SIG-M5 (cell line): ENCODE data around the gene OLIG1.

Source experiments
- DNase-seq: peaks from one replicate; lab custom pipeline; 2025; lab: John Stamatoyannopoulos, UW

The OLIG1 gene

DNA sequence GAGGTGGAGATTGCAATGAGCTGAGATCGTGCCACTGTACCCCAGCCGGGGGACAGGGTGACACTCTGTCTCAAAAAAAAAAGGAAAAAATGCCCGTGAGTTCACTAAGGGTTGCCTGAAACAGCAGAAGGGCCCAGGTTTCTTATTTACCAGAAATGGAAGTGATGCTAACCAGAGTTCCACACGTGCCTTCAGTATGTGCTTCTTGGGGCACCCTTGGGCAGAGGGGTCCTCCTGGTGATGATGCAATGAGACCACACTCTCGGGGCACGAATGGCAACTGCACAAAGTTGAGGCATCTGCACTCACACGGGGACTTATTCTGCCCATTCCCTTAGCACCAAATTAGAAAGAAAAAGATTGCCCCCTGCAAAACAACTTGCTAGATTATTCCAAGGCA, 29.2 kb downstream of the OLIG1 start:
- DNase-seq = no peak

DNA sequence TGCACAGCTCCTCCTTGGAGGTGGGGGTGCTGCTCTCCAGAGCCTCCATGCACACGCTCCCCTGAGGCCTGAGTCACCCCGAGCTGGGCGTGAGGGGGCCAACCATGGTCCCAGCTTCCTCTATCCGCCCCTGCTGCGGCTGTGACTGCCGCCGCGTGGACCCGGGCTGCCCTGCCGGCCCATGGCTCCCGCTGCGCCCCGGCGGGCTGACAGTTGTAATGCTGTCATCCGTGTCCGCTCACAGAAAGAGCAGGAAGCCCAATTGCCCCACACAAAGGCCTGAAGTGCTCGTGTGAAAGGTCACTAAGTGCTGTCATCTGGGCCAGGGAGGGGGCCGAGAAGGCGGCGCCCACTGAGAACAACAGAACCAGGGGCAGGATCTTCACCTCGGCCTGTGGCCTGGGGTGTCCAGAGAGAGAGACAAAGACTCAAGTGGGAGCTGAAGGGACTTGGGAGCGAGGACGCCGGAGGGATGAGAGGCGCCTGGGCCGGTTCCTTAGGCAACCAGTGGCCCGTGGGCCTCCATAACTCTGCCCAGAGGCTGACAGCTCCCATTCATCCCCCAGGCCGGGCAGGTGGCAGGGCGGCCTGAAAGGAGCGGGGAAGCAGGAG, 31.5 kb downstream of the OLIG1 start:
- no peak for DNase-seq

DNA sequence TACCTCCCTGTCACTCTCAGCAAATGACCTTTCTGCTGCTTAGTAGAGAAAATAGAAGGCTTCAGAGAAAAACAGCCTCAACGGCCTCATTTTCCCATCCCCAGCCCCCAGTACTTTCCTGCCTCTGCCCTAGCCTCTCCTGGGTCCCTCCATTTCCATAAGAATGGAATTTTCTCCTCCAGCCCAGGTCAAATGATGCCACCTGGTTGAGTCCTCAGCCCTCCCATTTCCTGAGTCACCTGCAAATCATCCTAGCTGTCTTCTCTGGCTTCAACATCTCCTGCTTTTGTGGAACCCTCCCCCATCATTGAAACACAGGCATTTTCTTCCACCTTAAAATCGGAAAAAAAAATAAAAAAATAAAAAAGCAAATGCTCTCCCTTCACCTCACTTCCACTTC, 35.1 kb downstream of the OLIG1 start:
- DNase-seq = no peak

DNA sequence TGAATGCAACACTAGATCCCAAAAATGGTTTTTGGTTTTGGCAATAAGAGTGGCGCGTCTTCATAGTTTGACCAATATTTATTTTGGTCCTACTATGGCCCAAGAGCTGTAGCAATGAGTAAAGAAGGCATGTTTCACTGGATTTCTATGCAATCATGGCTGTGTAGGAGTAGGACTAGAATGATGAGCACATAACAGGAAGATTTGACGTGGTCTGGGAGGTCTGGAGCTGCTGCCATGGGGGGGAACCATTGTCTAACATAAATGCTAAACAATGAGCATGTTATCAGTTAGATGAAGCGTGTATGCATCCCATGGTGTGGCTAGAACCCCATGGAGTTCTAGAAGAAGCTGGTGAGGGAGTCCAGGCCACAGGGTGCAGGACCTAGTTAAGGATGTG, 38.3 kb downstream of the OLIG1 start:
- no peak for DNase-seq

DNA sequence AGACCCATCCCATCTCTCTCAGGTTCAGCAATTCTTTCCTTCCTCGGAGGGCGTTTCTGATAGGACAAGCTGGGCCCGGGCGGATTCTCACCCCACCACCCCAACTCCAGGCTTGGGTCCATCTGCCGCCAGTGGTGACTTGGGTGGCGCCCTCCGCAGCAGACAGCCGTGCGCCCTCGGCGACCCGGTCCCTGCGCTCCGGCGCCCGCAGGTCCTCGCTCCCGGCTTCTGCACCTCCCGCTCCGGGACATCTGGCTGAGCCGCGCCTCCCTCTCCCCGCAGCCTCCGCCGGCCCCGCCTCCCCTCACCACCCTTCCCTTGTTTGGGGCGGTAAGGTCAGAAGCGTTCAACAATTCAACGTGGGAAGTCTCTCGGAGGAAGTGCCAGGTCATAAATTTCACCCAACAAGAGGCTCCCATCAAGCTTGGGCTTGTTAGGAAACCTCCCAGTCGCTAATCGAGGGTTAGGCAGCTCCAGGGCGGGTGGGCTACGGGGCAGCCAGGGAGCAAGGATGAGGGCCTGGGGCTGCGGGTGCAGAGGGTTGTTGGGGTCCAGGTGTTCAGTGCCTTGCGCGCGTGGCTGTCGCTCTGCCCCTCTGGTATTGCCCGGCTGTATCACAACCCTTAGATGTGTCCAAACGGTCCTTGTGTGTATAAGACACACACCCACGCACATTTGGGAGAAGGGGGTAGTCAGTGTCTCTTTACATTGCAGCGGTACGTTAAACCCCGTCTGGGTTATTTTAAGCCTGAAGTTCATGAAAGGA, 39.8 kb downstream of the OLIG1 start:
- peak; percentile 16 for DNase-seq

DNA sequence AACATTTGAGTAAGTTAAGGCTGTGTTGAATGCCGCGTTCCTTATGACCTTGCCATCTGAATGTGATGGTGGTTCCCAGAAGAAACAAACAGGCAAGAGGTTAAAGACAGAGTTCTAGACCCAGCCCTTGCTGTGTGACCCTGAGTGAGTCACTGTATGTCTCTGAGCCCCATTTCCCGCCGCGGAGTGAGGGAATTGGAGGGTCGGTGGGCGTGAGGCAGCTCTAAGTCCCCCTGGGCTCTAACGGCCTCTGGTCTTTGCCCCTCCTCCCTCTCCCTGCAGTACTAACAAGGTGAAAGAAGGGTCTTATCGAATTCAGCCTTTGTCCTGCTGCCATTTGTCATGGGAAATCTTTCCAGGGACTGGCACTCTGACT, 40.4 kb downstream of the OLIG1 start:
- no peak for DNase-seq

DNA sequence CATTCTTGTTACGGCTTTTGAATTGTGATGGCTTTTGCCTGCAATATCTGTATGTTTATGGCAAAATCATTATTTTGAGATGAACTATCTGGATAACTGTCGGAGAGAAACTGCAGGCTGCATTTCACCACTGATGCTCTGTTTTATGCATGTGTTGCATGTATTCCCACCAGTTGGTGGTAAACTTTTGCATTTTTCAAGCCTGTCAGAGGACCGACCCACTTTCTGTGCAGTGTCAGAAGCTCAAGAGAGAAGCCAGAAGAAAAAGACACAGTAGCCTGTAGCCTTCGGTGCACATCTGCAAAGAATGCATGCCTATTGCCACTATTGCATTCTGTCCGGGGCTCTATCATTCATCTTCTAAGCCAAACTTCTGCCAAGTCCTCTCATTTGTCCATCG, 41.6 kb downstream of the OLIG1 start:
- no peak for DNase-seq

DNA sequence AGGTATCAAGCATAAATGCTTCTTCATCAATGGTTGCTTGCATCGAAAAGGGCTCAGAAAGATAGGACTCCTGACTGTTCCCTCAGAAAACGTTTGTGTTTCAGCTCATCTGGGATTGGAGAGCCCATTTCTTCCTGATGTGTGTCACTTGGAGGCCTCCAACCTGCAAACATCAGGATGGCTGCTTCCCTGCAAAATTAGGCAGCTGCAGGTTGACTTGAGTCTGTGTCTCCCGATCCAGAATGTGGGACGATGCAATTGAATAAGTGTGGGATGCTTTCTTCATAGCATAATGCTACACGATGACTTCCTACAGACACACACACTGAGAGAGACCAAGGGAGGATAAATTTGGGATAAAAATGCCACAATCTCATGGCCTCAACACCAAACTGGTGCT, 42.2 kb downstream of the OLIG1 start:
- DNase-seq = no peak

DNA sequence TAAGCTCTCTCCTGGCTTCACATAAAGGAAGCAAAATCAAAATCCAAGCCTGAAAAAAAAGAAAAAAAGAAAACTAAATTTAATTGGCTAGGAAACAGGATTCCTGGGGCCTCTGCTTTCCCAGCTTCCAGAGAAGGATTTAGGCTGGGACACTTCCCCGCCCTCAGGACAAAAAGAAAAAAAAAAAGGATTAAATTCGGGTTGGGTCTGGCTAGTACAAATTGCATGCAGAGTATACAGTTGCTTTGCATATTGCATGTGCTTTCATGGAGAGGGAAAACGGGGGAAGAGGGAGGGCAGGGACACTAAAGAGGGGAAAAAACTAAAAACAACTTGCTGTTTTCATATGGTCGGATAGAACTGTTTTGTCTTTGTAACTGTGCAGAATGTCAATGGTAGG, 42.7 kb downstream of the OLIG1 start:
- no peak for DNase-seq

DNA sequence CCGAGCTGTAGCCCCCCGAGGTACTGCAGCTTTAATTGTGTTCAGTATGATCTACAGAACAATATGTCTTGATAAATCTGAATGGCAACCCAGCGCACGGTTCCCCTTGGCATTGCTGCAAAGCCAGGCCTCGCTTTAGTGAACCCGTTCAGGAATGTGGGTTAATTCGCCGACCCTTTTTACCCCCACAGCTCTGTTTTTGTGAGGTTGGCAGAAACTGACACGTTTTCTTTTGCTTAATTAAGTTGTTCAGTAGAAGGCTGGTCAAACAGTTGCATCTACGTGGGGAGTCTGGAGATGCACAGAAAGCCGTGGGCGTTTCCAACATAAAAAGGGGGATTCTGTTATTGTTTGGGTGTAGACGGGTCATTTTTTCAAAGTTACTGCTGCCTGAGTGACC, 43.2 kb downstream of the OLIG1 start:
- DNase-seq = no peak

DNA sequence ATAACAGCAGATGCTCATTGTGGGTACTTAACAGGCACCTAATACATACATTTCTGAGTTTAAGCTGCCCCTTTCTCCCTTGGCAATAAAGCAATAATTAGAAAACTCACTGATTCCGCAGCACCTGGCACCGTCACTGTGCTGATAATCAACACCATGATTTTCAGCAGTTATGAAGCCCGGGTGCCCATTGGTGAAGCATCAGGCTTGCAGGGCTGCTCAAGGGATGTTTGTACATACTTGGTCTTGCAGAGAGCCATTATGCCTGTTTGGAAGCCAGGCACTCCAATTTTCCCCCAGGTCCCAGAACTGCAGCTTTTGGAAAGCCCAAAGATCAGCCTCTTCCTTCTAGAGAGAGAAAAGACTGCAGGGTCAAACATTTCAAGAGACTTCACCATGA, 44.3 kb downstream of the OLIG1 start:
- no peak for DNase-seq

DNA sequence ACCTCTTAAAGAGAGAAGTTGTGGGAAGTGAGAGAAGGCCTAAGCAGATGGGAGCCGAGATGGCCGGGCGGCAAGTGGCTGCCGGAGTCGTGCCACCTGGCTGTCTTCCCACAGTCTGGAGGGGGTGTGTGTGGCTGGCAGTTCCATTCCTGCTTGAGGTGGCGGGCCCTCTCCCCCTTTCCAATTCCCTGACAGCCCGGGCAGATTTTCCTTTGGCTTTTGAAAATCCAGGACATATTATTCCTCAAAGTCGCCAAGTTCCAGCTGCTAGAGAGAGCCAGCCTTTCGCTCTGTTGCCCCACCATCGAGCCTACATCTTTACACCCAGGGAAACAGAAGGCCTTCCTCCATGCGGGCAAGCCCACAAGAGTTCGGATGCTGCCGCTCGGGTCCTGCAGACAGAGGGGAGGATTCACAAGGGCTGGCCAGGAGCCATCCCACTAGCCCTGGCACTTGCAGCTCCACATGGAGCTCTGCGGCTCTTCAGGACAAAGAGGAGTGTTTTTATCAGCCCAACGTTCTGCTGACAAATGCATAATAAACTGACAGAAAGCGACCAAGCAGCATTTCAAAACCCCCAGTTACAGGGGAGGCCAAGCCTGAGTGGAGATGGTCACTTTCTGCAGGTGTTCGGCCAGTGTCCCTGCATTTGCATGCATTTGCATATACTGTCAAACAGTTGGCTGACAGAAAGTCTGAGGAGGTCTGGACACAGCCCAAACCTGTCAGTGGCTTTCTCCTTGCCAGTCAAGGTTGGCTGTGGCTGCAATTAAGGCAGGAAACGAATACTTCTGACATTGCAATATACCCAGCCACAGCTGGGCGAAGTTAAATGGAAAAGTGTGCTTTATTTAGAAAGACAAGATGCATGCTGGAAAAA, 45.9 kb downstream of the OLIG1 start:
- no peak for DNase-seq

DNA sequence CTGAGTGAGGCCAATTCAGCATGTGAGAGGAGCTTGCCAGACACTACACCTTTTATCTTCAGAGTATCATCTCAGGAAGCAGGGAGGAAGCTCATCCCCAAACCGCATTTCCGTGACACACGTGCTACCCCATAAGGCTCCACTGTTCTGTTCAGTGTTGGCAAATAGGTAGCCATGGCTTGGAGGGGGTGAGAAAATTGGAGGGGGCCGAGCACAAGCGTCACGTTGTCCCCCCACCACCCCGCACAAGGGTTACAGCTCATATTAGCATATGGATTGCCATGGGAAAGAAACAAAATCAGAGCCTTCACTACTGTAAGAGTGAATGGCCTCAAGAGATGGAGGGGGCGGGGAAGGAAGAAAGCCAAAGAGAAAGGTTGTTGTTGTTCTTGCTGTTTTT, 46.7 kb downstream of the OLIG1 start:
- DNase-seq = no peak

DNA sequence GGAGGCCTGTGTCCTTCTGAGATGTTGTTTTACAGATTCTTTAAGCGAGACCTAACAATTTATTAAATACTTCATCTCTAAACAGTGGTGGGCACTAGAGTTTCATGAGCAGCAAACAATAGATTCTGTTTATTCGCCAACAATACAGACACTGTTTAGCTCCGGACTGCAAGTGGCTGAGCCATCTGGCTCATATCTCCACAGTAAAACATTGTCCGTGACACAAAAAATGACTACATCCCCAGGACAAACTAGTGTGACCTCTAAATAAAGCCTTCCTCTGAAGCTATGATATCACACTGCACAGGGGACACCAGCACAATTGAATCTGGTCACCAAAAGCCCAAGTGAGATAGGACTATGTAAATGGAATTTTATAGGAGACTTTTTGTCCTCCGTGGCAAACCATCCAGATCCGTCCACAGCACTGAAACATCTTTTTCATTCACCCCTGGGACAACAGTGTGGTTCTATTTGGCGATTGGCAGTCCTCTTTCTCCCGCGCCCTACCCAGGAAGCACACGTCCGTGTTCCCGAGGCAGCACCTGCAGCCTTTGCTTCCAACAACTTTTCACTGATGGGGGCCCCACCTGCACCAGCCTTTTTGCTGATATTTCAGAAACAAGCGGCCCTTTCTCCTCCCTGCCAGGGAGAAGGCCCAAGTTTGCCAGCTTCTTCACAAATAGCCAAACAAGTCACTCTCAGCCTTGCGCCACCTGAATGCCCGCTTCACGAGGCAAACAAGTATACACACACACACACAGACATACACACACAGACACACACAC, 47.4 kb downstream of the OLIG1 start:
- DNase-seq = no peak
